Trophoblast cell (in vitro differentiated cells and primary cell): ENCODE results near the gene PLEKHA7.
A peak's percentile ranks its signal among the peaks of the same experiment; 100 is the strongest.
"Not testable (repeated sequence)": the region's sequence is repeated elsewhere in the genome, so short reads cannot be mapped to it uniquely, and the experiment has no call there.

Experiments used
- DNase-seq, 2 donors: peaks; one replicate each; pipeline ENCODE4 v3.0.0-alpha.2; 2016
- H2AFZ ChIP-seq: 2 replicates; pipeline ENCODE4 v1.6.1; 2013; ENCODE audit warnings: low read length, moderate library complexity, mild to moderate bottlenecking; ENCODE audit not compliant: insufficient read depth, poor library complexity
- H2AK5ac ChIP-seq: 2 replicates; pipeline ENCODE4 v1.6.1; 2013; ENCODE audit warnings: mild to moderate bottlenecking, low read length
- H2BK120ac ChIP-seq: 2 replicates; pipeline ENCODE4 v1.6.1; 2013; ENCODE audit warnings: low read length, mild to moderate bottlenecking, moderate library complexity; ENCODE audit not compliant: insufficient read depth, poor library complexity
- H2BK12ac ChIP-seq: 2 replicates; pipeline ENCODE4 v1.6.1; 2013; ENCODE audit warnings: mild to moderate bottlenecking, low read length, moderate library complexity
- H2BK5ac ChIP-seq: 2 replicates; pipeline ENCODE4 v1.6.1; 2013; ENCODE audit warnings: low read length, low read depth, moderate library complexity, mild to moderate bottlenecking; ENCODE audit not compliant: poor library complexity
- H3K14ac ChIP-seq: 2 replicates; pipeline ENCODE4 v1.6.1; 2013; ENCODE audit warnings: mild to moderate bottlenecking, low read length
- H3K18ac ChIP-seq: 2 replicates; pipeline ENCODE4 v1.6.1; 2013; ENCODE audit warnings: mild to moderate bottlenecking, low read length
- H3K23ac ChIP-seq: 2 replicates; pipeline ENCODE4 v1.6.1; 2013; ENCODE audit warnings: low read length
- H3K27ac ChIP-seq: 2 replicates; pipeline ENCODE4 v1.5.1; 2013; ENCODE audit warnings: low read depth, mild to moderate bottlenecking, inconsistent platforms, low read length, moderate library complexity
- H3K27me3 ChIP-seq: 2 replicates; pipeline ENCODE4 v1.6.1; 2013; ENCODE audit warnings: inconsistent platforms, mild to moderate bottlenecking, low read length, moderate library complexity; ENCODE audit not compliant: insufficient read depth
- H3K36me3 ChIP-seq, 2 experiments: 1 replicate in 1 of 2; 2 replicates in 1 of 2; pipeline ENCODE4 v1.6.1; 2013; ENCODE audit warnings: low read length in 2 of 2, mild to moderate bottlenecking in 2 of 2, moderate library complexity in 1 of 2; ENCODE audit not compliant: insufficient read depth in 2 of 2, control insufficient read depth in 1 of 2
- H3K4ac ChIP-seq: 2 replicates; pipeline ENCODE4 v1.6.1; 2013; ENCODE audit warnings: low read depth, mild to moderate bottlenecking, low read length, moderate library complexity
- H3K4me1 ChIP-seq, 2 experiments: 1 replicate in 1 of 2; 2 replicates in 1 of 2; pipeline ENCODE4 v1.6.1; 2013; ENCODE audit warnings: low read length in 2 of 2, mild to moderate bottlenecking in 2 of 2, moderate library complexity in 1 of 2; ENCODE audit not compliant: insufficient read depth in 2 of 2, control insufficient read depth in 1 of 2
- H3K4me2 ChIP-seq: 2 replicates; pipeline ENCODE4 v1.6.1; 2013; ENCODE audit warnings: inconsistent platforms, mild to moderate bottlenecking, low read length, moderate library complexity
- H3K4me3 ChIP-seq: 2 replicates; pipeline ENCODE4 v1.5.1; 2013; ENCODE audit warnings: mild to moderate bottlenecking, low read depth, low read length, inconsistent platforms
- H3K79me1 ChIP-seq: one replicate; pipeline ENCODE4 v1.6.1; 2013; ENCODE audit warnings: low read length
- H3K79me2 ChIP-seq: 2 replicates; pipeline ENCODE4 v1.6.1; 2013; ENCODE audit warnings: low read length, mild to moderate bottlenecking; ENCODE audit not compliant: control insufficient read depth, insufficient read depth, poor library complexity
- H3K9ac ChIP-seq: 2 replicates; pipeline ENCODE4 v1.6.1; 2013; ENCODE audit warnings: mild to moderate bottlenecking, low read length
- H3K9me3 ChIP-seq: 2 replicates; pipeline ENCODE4 v1.6.1; 2013; ENCODE audit warnings: low read depth, mild to moderate bottlenecking, control low read depth, inconsistent platforms, low read length; ENCODE audit not compliant: insufficient read depth
- H4K12ac ChIP-seq: 2 replicates; pipeline ENCODE4 v1.6.1; 2013; ENCODE audit warnings: low read depth, mild to moderate bottlenecking, low read length, moderate library complexity
- H4K8ac ChIP-seq: 2 replicates; pipeline ENCODE4 v1.6.1; 2013; ENCODE audit warnings: low read depth, mild to moderate bottlenecking, low read length, moderate library complexity
- H4K91ac ChIP-seq: one replicate; pipeline ENCODE4 v1.6.1; 2013; ENCODE audit warnings: low read depth, mild to moderate bottlenecking, low read length, moderate library complexity
- WGBS: extraction: QIAGEN DNeasy Blood & Tissue Kit; methylation state at CpG from one replicate; pipeline ENCODE4 v1.1.7; 2013; ENCODE audit warnings: missing lambda C conversion rate; ENCODE audit not compliant: insufficient read length, insufficient coverage; ENCODE audit errors: extremely low coverage; 5-methylcytosine and 5-hydroxymethylcytosine counted together

Gene PLEKHA7

DNA sequence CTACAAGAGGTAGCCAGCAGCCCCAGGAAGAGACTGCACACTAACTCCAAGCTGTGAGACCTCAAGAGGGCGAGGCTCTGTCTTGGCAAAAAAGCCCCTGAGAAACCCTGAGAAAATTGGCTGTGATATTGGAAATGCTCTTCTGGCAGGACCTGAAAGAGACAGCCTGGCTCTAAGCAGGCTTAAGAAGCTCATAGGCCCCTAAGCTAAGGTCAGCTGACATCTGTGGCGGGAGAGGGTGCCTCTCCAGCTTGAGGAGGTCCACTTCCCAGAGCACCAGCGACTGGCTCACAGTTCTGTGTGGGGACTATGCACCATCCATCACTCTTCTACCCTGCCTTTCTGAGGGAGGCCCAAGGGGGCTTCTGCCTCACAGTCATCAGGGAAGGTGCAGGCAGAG is 12.4 kb downstream of the PLEKHA7 start:
- Histone ChIP-seq H3K36me3 (no peaks in the 10 kb centered on the region), H3K23ac (no peak overlapping the region), H4K12ac (no peak overlapping the region), H2BK12ac (no peak overlapping the region), H4K91ac (no peak overlapping the region), H2BK5ac (no peak overlapping the region), H3K4me2 (no peak overlapping the region), H3K18ac (no peak overlapping the region), H2BK120ac (no peak overlapping the region), H2AFZ (no peak overlapping the region), H3K27ac (no peak overlapping the region), H3K4ac (no peak overlapping the region), H3K9me3 (no peaks in the 10 kb centered on the region), H2AK5ac (no peak overlapping the region), H3K79me1 (no peaks in the 10 kb centered on the region), H4K8ac (no peak overlapping the region), H3K14ac (no peak overlapping the region), H3K4me1 (peaks cover 6 to 8% of the 10 kb centered on the region in 2 experiments), H3K9ac (no peak overlapping the region), H3K4me3 (no peak overlapping the region), H3K27me3 (no peaks in the 10 kb centered on the region), H3K79me2 (no peaks in the 10 kb centered on the region)
- whole genome bisulfite sequencing, result no CpG with 5 or more reads among the region's 3 CpGs
- no peak for DNase-seq

DNA sequence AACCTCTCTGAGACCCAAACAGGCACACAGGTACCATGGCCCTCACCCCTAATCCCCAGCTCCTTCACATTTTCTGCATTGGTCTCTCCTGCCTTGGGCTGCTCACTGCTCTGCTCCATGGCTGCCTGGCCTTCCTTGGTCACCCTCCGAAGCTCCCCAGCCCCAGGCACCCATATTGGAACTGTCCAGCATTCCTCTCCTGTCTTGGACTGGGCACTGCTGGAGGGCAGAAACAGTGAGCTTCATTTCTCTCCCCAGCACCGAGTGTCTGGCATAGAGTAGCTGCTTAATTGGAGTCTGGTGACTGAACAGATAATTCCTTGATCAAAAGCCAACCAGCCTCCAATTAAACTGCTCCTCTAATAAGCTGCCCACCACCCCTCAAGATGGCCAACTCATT is 13.2 kb downstream of the PLEKHA7 start:
- WGBS, result no CpG with 5 or more reads among the region's 2 CpGs
- DNase-seq, result no peak

DNA sequence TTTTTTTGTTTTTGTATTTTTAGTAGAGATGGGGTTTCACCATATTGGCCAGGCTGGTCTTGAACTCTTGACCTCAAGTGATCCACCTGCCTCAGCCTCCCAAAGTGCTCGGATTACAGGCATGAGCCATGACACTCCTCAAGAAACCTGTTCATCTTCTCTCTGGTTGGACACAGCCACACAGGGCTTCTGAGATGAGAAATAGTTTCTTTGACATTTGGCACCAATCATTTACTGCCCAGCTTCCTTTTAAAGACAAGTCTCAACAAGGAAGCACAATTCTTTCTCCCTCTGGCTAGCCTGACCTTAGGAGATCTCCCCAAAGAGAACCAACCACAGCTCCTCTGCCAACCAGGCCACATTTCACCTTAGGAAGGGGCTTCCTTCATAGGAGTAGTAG is 14.0 kb downstream of the PLEKHA7 start:
- H3K27me3 ChIP-seq, H3K9me3 ChIP-seq, H3K4me1 ChIP-seq, H2AFZ ChIP-seq, H4K12ac ChIP-seq, H2BK5ac ChIP-seq, H4K91ac ChIP-seq, H3K23ac ChIP-seq, H2BK12ac ChIP-seq, H3K14ac ChIP-seq, H3K4ac ChIP-seq, H3K4me3 ChIP-seq, H4K8ac ChIP-seq, H3K18ac ChIP-seq, H3K27ac ChIP-seq, H2AK5ac ChIP-seq, H3K36me3 ChIP-seq, H2BK120ac ChIP-seq, H3K9ac ChIP-seq, DNase-seq, H3K79me2 ChIP-seq, H3K4me2 ChIP-seq, H3K79me1 ChIP-seq: not testable (repeated sequence)
- WGBS, result no CpG with 5 or more reads among the region's 1 CpG

More for the DNA sequence above, 13.2 kb downstream of the PLEKHA7 start:
- Histone ChIP-seq H3K79me1 (no peaks in the 10 kb centered on the region), H4K8ac (no peak overlapping the region), H2BK120ac (no peak overlapping the region), H2AFZ (no peak overlapping the region), H3K36me3 (no peaks in the 10 kb centered on the region), H3K4me3 (peak overlapping the region; percentile 30), H2AK5ac (no peak overlapping the region), H2BK5ac (no peak overlapping the region), H3K4ac (no peak overlapping the region), H3K18ac (no peak overlapping the region), H3K79me2 (no peaks in the 10 kb centered on the region), H4K12ac (no peak overlapping the region), H3K27me3 (no peaks in the 10 kb centered on the region), H4K91ac (no peak overlapping the region), H3K4me2 (no peak overlapping the region), H3K14ac (no peak overlapping the region), H2BK12ac (no peak overlapping the region), H3K9me3 (no peaks in the 10 kb centered on the region), H3K4me1 (peaks cover 6 to 8% of the 10 kb centered on the region in 2 experiments), H3K9ac (no peak overlapping the region), H3K23ac (no peak overlapping the region), H3K27ac (no peak overlapping the region)

DNA sequence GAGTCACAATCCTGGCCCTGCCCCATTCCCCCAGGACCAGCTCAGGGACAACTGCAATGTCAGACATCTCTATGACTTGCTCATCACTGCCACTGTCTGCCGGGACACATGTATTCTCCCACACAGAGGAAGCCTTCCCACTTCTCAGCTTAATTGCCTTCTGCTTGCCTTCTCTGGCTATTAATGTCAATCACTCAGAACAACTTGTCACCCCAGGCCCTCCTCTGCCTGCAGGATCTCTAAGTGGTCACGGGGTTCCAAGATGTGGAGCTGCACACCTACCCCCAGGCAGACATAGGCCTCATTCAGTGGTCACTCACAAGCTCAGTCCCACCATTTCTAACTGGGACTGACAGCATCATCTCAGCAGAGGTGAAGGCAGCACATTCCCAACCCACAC is 15.1 kb downstream of the PLEKHA7 start:
- Histone ChIP-seq H3K4me2 (no peak overlapping the region), H3K79me2 (no peaks in the 10 kb centered on the region), H2BK120ac (no peak overlapping the region), H3K9me3 (no peaks in the 10 kb centered on the region), H3K36me3 (no peaks in the 10 kb centered on the region), H4K8ac (no peak overlapping the region), H2BK5ac (no peak overlapping the region), H3K14ac (no peak overlapping the region), H2AFZ (no peak overlapping the region), H2AK5ac (no peak overlapping the region), H3K27ac (no peak overlapping the region), H3K9ac (no peak overlapping the region), H2BK12ac (no peak overlapping the region), H3K4me3 (no peak overlapping the region), H3K27me3 (no peaks in the 10 kb centered on the region), H3K18ac (no peak overlapping the region), H4K91ac (no peak overlapping the region), H3K4ac (no peak overlapping the region), H3K23ac (no peak overlapping the region), H3K4me1 (peaks cover 6 to 8% of the 10 kb centered on the region in 2 experiments), H3K79me1 (no peaks in the 10 kb centered on the region), H4K12ac (no peak overlapping the region)
- WGBS, result no CpG with 5 or more reads among the region's 2 CpGs
- DNase-seq, result no peak
